ENCODE measurements around the gene OR4D6.

Gene OR4D6

GRCh38 chr11:59501931-59502330 is 45.2 kb downstream of the OR4D6 start:
- no peak overlapping the region for H3K4me3 ChIP-seq
- H3K4me2 ChIP-seq = no peak overlapping the region
- no peaks in the 10 kb centered on the region for H4K20me1 ChIP-seq
- H3K36me3 ChIP-seq = no peaks in the 10 kb centered on the region
- no peaks in the 10 kb centered on the region for H3K9me3 ChIP-seq
- H3K4me1 ChIP-seq = no peaks in the 10 kb centered on the region
- no peak for TF ChIP-seq Cebpa-rat (IDR thresholded peaks at IDR 0.05)
- H3K27ac ChIP-seq = no peak overlapping the region
- H3K9ac ChIP-seq = no peak overlapping the region
- H3K27me3 ChIP-seq = no peaks in the 10 kb centered on the region

GRCh38 chr11:59503276-59503675 is 46.5 kb downstream of the OR4D6 start, which contains the start of gene OR4D11:
Gene OR4D11, plus strand, starts transcription at chr11:59503576. Its CDS starts 0 bp downstream, at chr11:59503576.
- H4K20me1 ChIP-seq = no peaks in the 10 kb centered on the region
- no peaks in the 10 kb centered on the region for H3K9me3 ChIP-seq
- H3K36me3 ChIP-seq = no peaks in the 10 kb centered on the region
- no peak for TF ChIP-seq Cebpa-rat (IDR thresholded peaks at IDR 0.05)
- no peaks in the 10 kb centered on the region for H3K4me1 ChIP-seq
- H3K4me3 ChIP-seq = no peak within 1 kb of the TSS
- no peak within 1 kb of the TSS for H3K9ac ChIP-seq
- no peak within 1 kb of the TSS for H3K4me2 ChIP-seq
- H3K27me3 ChIP-seq = no peaks in the 10 kb centered on the region
- H3K27ac ChIP-seq = no peak within 1 kb of the TSS
